Activated T-helper 1 cell treated with anti-CD3 and anti-CD28 coated beads, Interleukin-2, amount 50 U/mL, for 16 hours (primary cell): Measurements from ENCODE around the gene STK11.

Source experiments
- DNase-seq, 2 donors: peaks; one replicate each; pipeline ENCODE4 v3.0.0-alpha.2; 2020; ENCODE audit warnings: low read depth in 1 of 2, low spot score in 1 of 2

STK11 gene

GRCh38 chr19:1225440-1226226, 20.1 kb downstream of the STK11 start:
- DNase-seq, result no peak

- no peak for DNase-seq
Observed at GRCh38 chr19:1226227-1226518, 20.6 kb downstream of the STK11 start.

- no peak for DNase-seq
Observed at GRCh38 chr19:1226522-1227303, 21.1 kb downstream of the STK11 start.

- no peak for DNase-seq
Observed at GRCh38 chr19:1227304-1228054, 21.9 kb downstream of the STK11 start.

GRCh38 chr19:1228161-1228957, 22.8 kb downstream of the STK11 start:
- no peak for DNase-seq

- no peak for DNase-seq
Observed at GRCh38 chr19:1229056-1229923, 23.7 kb downstream of the STK11 start.

GRCh38 chr19:1229924-1230782, 24.6 kb downstream of the STK11 start:
- no peak for DNase-seq

GRCh38 chr19:1230783-1231489, 25.4 kb downstream of the STK11 start:
- no peak for DNase-seq

- no peak for DNase-seq
Observed at GRCh38 chr19:1231729-1232637, 26.4 kb downstream of the STK11 start.

- no peak for DNase-seq
Observed at GRCh38 chr19:1232652-1233072, 27.1 kb downstream of the STK11 start.

GRCh38 chr19:1233115-1233667, 27.6 kb downstream of the STK11 start:
- DNase-seq, result no peak

GRCh38 chr19:1234051-1234954, 28.7 kb downstream of the STK11 start:
- DNase-seq, result no peak

GRCh38 chr19:1234955-1235380, 29.4 kb downstream of the STK11 start:
- no peak for DNase-seq

- DNase-seq, result no peak
Observed at GRCh38 chr19:1235625-1236538, 30.3 kb downstream of the STK11 start.

- no peak for DNase-seq
Observed at GRCh38 chr19:1236576-1236975, 31.0 kb downstream of the STK11 start.
